GM21786 (cell line): ENCODE results near the gene NRXN3.

Experiments
- ATAC-seq: cut with Tn5 transposase; IDR thresholded peaks from one replicate; pipeline ENCODE4 v1.9.1; 2021; ENCODE audit not compliant: unreplicated experiment

The NRXN3 gene

GRCh38 chr14:78614593-78614992, 444.4 kb downstream of the NRXN3 start:
- ATAC-seq = no peak

- ATAC-seq = no peak
Observed at GRCh38 chr14:78617735-78618134, 447.6 kb downstream of the NRXN3 start.

GRCh38 chr14:78618368-78618767, 448.2 kb downstream of the NRXN3 start:
- no peak for ATAC-seq

GRCh38 chr14:78627114-78627513, 456.9 kb downstream of the NRXN3 start:
- ATAC-seq = no peak

GRCh38 chr14:78631551-78631950, 461.4 kb downstream of the NRXN3 start:
- ATAC-seq = no peak

GRCh38 chr14:78633752-78634151, 463.6 kb downstream of the NRXN3 start:
- no peak for ATAC-seq

- no peak for ATAC-seq
Observed at GRCh38 chr14:78637489-78637888, 467.3 kb downstream of the NRXN3 start.

GRCh38 chr14:78637908-78638475, 467.8 kb downstream of the NRXN3 start:
- ATAC-seq = no peak

- ATAC-seq = no peak
Observed at GRCh38 chr14:78638926-78639325, 468.8 kb downstream of the NRXN3 start.

- no peak for ATAC-seq
Observed at GRCh38 chr14:78644824-78645559, 474.8 kb downstream of the NRXN3 start.

- no peak for ATAC-seq
Observed at GRCh38 chr14:78652727-78653126, 482.6 kb downstream of the NRXN3 start.

GRCh38 chr14:78653173-78653572, 483.0 kb downstream of the NRXN3 start:
- ATAC-seq = no peak

- no peak for ATAC-seq
Observed at GRCh38 chr14:78657451-78657850, 487.3 kb downstream of the NRXN3 start.

GRCh38 chr14:78664841-78665240, 494.7 kb downstream of the NRXN3 start:
- ATAC-seq = no peak

- no peak for ATAC-seq
Observed at GRCh38 chr14:78666336-78667056, 496.3 kb downstream of the NRXN3 start.

GRCh38 chr14:78667141-78667540, 497.0 kb downstream of the NRXN3 start:
- no peak for ATAC-seq

GRCh38 chr14:78673845-78674244, 503.7 kb downstream of the NRXN3 start:
- ATAC-seq = no peak

GRCh38 chr14:78674820-78675219, 504.6 kb downstream of the NRXN3 start:
- ATAC-seq = no peak

GRCh38 chr14:78683206-78683605, 513.0 kb downstream of the NRXN3 start:
- no peak for ATAC-seq

GRCh38 chr14:78683981-78684380, 513.8 kb downstream of the NRXN3 start:
- ATAC-seq = no peak

- no peak for ATAC-seq
Observed at GRCh38 chr14:78688503-78688902, 518.3 kb downstream of the NRXN3 start.

GRCh38 chr14:78690836-78691235, 520.7 kb downstream of the NRXN3 start:
- no peak for ATAC-seq
